HG02642 (cell line): ENCODE results near the gene NKAP.
"Not testable (repeated sequence)": the region's sequence is repeated elsewhere in the genome, so short reads cannot be mapped to it uniquely, and the experiment has no call there.

ENCODE experiments used
- ATAC-seq: cut with Tn5 transposase; IDR thresholded peaks from one replicate; pipeline ENCODE4 v1.9.1; 2021; ENCODE audit warnings: mild to moderate bottlenecking; ENCODE audit not compliant: unreplicated experiment, poor library complexity

The NKAP gene

DNA sequence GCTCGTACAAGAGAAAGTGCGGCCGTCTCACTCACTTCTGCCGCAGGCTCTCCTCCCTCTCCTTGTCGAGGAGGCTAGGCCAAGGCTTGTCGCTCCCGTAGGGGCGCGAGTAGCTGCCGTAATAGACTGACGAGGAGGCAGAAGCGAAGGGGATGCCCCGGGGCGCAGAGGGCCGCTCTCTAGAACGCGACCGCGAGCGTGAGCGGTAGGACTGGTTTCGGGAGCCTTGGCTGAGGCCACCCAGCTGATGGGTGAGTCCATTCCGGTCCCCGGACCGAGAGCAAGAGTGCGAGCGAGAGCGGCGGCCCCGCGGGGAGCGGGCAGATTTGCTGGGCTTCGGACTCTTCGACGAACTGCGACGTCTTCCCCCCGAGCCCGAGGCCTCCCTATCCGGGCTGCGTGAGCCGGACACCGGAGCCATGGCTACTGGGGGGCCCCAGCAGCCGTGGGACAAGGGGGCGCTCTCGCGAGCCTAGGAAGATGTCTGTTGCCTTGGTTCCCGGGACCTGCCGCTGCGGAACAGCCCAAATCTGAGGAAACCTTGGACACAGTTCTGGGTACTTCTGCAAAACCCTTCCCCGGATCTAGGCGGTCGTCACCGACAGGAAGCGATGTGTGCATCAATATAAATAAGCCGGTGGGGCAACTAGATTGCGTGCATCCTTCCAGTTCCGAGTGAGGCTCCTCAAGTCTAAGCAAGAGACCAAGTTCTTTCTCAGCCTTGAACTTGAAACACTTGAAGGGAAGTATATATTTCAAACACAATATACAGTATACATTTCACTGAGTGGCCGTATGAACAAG, at the start of gene NKAP:
TSS of gene NKAP (minus strand) at position 567 of the 804 bp plus-strand sequence. CDS start at position 421, 146 bp downstream.
- peak; percentile 84 for ATAC-seq

DNA sequence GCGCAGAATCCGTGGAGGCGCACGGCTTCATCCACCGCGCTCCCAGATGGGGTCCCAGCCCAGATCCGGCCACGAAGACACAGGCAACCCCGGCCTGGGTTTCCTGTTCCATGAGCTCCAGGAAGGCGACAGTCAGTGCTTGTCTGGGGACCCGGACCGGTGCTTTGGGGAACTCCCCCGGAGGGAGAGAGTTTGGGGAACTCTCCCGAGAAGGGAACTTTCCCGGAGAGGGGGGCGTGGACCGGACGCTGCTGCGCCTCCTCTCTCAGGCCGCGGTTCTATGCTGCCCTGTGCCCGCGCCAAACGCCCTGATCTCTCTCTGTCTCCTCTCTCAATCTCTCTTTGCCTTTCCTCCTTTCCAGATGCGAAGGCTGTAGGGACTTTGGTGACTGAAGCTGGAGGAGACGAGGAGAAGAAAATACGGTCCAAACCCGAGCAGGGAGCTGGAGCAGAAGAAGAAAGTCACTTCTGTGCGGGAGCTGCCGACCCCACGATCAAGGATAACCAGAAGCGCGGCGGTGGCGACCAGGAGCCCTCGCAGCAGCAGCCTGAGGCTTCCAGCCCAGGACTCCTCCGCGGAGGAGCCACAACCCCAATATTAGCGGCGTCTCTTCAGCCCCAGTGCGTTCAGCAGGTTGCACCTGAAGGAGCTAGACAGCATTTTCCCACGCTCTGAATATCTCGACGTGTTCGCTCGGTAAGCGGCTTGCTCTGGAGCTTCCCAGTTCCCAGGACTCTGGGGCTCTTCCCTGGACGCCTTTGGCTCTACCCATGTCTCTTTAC, 47.6 kb upstream of the NKAP start:
- ATAC-seq = peak; percentile 64

DNA sequence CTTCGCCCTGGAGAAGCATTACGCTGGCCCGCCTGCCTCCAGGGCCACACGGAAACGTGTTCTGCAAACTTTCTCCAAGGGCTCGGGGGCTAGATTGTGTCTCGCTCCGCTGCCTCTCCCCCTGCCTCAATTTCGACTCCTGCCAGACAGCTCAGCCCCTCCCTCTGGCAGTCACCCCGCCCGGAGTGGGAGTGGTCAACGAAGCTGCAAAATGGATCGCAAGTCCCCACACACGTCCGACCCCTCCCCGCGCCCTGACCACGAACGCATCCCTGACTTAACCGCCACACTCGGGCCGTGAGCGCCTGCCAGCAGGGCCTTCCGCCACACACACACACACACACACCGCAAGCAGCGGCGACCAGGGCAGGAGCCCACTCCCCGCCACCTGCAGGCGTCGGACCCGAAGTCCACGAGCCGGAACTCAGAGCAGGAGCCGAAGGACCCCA, 47.0 kb upstream of the NKAP start:
- ATAC-seq = peak; percentile 17

DNA sequence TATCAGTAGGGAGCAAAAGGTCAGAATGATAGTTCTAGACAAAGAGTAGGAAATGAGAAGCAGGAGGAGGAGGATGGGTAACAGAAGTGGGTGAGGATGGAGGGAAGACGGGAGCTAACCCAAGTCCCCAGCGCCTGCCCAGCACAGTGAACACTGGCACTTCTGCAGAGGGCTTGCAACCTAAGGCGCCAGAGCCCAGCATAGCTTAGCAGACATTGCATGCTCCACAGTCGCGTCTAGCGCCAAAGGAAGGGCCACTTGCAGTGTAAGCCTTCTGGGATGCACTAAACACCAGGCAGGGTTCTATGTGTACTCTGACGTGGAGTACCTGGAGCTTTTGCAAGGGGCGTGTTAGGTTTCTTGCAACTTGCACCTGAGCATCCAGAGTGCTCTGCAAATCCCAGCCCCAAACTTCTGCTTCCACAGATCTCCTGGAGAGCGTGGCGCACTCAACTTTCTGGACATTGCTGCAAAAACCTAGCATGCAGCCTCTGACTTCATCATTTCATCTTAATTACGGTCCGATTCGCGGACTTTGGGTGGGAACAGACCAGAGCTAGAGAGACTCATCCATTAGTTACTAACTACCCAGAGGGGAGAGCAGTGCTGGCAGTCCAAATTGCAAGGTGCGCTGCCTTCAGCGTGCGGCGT, 46.5 kb upstream of the NKAP start:
- no peak for ATAC-seq

DNA sequence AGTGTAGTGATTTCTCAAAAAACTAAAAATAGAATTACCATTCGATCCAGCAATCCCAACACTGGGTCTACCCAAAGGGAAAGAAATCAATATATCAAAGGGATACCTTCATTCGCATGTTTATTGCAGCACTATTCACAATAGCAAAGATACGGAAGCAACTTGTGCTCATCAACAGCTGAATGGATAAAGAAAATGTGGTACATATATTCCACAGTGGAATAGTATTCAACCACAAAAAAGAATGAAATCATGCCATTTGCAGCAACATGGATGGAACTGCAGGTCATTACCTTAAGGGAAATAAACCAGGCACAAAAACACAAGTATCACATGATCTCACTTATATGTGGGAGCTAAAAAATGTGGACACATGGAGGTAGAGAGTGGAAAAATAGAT, 42.7 kb upstream of the NKAP start:
- ATAC-seq = no peak

DNA sequence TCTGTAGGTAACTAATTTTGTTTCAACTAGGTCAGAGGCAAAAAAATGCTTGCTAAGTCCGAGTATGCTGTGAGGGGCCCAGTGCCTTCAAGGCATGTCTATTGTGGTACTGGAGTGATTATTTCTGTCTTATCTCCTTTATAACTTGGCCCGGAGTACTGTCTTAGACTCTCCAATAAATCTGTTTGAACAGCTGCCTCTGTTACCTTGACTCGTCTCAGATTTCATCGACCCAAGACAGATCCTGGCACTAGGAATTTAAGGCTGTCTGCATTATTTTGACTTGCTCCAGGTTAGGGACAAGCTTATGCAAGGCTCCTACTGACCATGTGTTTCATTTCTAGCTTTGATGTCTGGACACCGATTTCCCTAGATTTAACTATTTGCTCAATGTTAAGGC, 41.1 kb upstream of the NKAP start:
- ATAC-seq = no peak

DNA sequence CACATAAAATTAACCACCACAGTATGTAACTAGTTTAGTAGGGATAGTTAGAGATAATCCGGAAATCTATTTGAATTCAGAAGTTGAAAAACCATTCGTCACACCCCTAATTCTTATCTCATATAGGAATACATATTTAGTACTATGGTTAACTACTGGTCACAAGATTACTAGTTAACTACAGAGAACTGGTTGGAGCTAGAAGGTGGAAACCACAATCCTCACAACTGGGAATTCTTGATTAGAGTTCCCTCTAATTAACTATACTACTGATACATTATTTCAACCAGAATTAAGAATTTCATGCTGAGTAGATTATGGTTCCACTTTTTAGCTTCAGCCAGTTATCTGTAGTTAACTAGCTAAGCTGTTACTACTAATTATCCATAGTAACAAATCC, 39.9 kb upstream of the NKAP start:
- no peak for ATAC-seq

DNA sequence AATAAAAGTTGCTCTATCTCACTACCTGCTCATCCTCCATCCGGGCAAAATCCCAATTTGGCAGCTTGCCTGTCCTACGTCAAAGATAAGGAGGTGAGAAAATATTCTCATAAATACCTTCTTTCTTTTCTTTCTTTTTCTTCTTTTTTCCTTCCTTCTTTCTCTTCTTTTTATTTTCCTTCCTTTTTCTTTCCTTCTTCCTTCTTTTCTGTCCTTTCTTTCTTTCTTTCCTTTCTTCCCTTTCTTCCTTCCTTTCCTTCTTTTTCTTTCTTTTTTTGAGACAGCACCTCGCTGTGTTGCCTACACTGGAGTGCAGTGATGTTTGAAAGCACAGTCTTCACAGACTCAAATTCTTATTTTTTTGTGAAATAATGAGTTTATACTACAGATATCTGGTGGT, 38.6 kb upstream of the NKAP start:
- no peak for ATAC-seq

DNA sequence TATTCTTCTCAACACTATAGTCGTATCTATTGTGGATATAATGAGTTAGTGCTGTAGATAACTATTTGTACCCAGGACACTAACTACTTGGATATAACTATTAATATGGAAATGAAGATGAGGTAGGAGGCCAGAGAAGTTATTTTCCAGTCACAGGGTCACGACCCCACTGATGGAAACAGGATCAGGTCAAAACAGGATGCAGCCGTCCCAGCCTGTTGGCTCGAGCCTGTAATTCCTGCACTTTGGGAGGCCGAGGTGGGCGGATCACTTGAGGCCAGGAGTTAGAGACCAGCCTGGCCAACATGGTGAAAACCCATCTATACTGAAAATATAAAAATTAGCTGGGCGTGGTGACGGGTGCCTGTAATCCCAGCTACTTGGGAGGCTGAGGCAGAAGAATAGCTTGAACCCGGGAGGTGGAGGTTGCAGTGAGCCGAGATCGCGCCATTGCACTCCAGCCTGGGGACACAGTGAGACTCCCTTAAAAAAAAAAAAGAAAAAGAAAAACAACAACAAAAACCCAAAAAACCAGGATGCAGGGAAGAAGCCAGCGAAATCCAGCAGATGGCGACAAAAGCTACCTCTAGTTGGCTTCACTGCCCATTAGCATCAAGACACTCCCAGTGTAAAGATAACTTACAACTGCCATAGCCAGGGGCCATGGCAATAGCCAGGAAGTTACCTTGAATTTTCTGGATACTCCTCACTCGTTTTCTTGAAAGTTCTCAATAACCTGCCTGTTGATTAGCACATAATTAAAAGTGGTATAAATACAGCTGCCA, 37.9 kb upstream of the NKAP start:
- no peak for ATAC-seq

DNA sequence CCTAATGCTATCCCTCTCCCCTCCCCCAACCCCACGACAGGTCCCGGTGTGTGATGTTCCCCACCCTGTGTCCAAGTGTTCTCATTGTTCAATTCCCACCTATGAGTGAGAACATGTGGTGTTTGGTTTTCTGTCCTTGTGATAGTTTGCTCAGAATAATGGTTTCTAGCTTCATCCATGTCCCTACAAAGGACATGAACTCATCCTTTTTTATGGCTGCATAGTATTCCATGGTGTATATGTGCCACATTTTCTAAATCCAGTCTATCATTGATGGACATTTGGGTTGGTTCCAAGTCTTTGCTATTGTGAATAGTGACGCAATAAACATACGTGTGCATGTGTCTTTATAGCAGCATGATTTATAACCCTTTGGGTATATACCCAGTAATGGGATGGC, 33.6 kb upstream of the NKAP start:
- not testable (repeated sequence) for ATAC-seq

DNA sequence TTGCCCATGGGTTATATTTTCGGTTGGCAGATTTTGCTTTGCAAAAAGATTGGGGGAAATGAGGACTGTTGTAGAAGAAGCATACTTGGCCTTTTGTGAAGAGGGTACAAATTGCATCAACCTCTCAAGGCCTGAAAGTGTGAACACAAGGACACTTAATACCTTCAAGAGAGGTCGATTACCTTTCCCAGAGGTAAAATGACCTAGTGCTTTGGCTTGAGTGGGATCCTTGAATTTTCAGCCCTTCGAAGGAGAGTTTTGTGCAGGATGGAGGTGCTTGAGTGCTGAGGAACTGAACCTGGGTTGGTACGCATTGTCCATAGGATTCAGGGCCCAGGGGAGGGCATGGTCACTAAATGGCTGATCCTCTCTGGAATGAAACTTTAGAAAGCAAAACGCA, 27.6 kb upstream of the NKAP start:
- no peak for ATAC-seq

DNA sequence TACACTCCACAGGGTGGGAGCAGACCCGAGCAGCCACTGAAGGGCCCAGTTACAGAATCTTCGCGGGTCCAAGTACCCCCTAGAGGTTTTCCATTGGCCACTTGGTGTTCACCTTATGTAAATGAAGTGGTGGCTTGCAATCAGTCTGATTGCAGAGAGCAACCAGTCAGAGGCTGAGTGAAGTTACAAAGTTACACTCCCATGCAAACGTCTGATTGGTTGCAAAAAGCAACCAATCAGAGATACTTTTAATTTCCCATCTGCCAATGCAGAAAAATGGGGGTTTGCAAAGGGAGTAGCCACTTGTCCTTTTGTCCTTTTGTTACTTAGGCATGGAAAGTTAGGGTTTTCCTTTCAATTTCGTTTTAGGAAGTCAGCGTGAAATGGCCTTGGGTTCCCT, 27.0 kb upstream of the NKAP start:
- no peak for ATAC-seq

DNA sequence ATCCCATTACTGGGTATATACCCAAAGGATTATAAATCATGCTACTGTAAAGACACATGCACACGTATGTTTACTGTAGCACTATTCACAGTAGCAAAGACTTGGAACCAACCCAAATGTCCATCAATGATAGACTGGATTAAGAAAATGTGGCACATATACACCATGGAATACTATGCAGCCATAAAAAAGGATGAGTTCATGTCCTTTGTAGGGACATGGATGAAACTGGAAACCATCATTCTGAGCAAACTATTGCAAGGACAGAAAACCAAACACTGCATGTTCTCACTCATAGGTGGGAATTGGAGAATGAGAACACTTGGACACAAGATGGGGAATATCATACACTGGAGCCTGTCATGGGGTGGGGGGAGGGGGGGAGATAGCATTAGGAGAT, 23.3 kb upstream of the NKAP start:
- ATAC-seq = not testable (repeated sequence)

DNA sequence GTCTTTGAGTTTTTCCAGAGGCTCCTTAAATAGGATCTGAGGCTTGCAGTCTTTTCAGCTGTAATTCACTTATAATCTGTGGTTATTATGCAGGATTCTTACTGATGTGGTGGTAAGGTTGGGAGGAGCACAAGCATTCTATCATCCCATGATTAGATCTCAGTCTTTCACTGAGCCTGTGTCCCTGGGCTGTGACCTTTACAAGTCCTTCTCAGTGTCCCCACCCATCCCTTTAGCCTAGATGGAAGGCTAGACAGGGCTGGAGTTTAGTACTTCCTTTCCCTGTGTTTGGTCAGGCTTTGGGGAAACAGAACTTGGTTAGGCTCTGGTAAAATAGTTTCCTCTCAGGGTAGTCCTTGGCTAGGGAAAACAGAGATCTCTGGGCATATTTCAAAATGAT, 17.1 kb upstream of the NKAP start:
- ATAC-seq = no peak

DNA sequence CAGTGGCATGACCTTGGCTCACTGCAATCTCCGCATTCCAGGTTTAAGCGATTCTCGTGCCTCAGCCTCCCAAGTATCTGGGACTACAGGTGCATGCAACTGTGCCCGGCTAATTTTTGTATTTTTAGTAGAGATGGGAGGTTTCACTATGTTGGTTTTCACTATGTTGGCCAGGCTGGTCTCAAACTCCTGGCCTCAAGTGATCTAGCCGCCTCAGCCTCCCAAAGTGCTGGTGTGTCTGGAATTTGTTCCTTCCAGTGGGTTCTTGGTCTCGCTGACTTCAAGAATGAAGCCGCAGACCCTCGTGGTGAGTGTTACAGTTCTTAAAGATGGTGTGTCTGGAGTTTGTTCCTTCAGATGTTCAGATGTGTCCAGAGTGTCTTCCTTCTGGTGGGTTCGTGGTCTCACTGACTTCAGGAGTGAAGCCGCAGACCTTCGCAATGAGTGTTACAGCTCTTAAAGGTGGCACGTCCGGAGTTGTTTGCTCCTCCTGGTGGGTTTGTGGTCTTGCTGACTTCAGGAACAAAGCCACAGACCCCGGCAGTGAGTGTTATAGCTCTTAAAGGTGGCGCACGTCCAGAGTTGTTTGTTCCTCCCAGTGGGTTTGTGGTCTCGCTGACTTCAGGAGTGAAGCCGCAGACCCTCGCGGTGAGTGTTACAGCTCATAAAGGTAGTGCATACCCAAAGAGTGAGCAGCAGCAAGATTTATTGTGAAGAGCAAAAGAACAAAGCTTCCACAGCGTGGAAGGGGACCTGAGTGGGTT, 12.4 kb upstream of the NKAP start:
- ATAC-seq = not testable (repeated sequence)

DNA sequence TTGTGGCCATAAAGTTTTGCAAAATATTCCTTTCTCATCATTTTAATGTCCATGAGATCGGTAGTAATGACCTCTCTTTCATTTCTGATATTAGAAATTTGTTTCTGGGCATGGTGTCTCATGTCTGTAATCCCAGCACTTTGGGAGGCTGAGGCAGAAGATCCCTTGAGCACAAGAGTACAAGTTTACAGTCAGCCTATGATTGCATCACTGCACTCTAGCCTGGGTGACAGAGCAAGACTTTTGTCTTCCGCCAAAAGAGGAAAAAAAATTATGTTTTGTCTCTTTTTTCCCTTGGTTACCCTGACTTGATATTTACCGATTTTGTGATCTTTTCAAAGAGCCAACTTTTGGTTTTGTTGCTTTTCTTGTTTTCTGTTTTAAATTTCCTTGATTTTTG, 10.8 kb upstream of the NKAP start:
- ATAC-seq = no peak

DNA sequence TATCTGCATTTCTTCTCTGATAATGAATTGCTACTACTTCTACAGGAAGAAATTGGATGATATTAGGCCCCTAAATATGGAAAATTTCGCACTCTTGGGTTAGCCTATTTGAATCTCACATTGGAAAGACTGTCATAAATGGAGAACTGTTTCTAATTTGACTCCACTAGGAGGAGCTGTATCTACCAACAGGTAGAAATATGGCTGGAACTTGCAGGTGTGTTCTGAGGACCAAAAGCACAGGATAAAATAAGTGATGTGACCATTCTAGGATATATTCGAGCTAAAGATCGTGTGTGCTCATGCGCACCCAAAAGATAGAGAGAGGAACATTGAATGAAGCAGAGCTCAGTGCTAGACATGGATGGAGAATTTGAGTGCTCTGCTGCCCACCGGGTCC, 4.8 kb upstream of the NKAP start:
- ATAC-seq = no peak

DNA sequence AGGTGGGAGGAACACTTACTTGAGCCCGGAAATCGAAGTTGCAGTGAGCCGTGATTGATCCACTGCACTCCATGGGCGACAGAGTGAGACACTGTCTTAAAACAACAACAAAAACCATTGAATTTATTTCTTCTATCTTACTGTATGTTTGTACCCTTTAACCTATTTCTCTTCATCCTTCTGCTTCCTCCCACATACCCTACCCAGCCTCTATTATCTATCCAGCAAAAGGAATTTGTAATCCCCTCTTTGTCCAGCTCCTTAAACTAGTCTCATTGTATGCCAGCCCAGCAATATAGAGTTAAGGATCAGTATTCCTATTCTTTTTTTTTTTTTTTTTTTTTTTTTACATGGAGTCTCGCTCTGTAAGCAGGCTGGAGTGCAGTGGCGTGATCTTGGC, 1.9 kb upstream of the NKAP start:
- no peak for ATAC-seq

DNA sequence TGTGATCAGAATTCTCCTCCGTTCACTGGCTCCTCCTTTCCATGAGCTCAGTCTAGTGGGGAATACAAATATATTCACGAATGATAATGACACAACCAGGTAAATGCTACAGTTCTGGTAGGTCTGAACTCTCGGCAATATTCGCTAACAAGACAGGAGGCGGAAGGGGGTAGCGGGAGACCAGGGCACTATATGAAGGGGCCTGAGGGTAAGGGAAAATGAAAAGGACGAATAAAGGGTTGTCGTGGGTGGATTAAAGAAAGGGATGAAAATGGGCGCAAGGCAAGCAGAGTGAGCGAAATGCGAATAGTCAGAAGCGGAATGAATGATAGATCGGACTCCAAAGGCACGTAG, 743 bp downstream of the NKAP start:
- ATAC-seq = peak; percentile 21
